ENCODE results near the gene ADCY4.

The ADCY4 gene

GRCh38 chr14:24339284-24340151, 4.6 kb upstream of the ADCY4 start, which contains the start of gene RIPK3:
RIPK3 (minus strand) TSS chr14:24339991; CDS start chr14:24339826, 165 bp downstream.
- peak within 1 kb of the TSS; percentile 36 for H3K27ac ChIP-seq (replicated peaks)
- peak within 1 kb of the TSS; percentile 46 for H3K4me3 ChIP-seq (replicated peaks; ENCODE audit: insufficient read depth, low read length)
- peak in 1 of 2 experiments; percentile 70 for DNase-seq (ENCODE audit: low read depth in 1 of 2, low spot score in 1 of 2)
- TF ChIP-seq REST (IDR thresholded peaks at IDR 0.05; ENCODE audit: insufficient replicate concordance, low read depth), result no peak
- TF ChIP-seq CTCF (IDR thresholded peaks at IDR 0.05; ENCODE audit: insufficient read depth, low read length), result no peak
- TF ChIP-seq SPI1 (IDR thresholded peaks at IDR 0.05; ENCODE audit: borderline replicate concordance, low read depth), result no peak
- TF ChIP-seq POLR2AphosphoS5 (IDR thresholded peaks at IDR 0.05; ENCODE audit: low read depth), result no peak
- TF ChIP-seq GABPA (IDR thresholded peaks at IDR 0.05; ENCODE audit: low read depth), result no peak
- H3K27me3 ChIP-seq (ENCODE audit: insufficient read depth, poor library complexity, severe bottlenecking), result peaks cover 6% of the 10 kb centered on the region

- H3K27me3 ChIP-seq (ENCODE audit: insufficient read depth, poor library complexity, severe bottlenecking), result peaks cover 8% of the 10 kb centered on the region
- H3K27ac ChIP-seq (replicated peaks), result no peak overlapping the region
- no peak for TF ChIP-seq SPI1 (IDR thresholded peaks at IDR 0.05; ENCODE audit: borderline replicate concordance, low read depth)
- no peak for TF ChIP-seq REST (IDR thresholded peaks at IDR 0.05; ENCODE audit: insufficient replicate concordance, low read depth)
- no peak for TF ChIP-seq CTCF (IDR thresholded peaks at IDR 0.05; ENCODE audit: insufficient read depth, low read length)
- TF ChIP-seq GABPA (IDR thresholded peaks at IDR 0.05; ENCODE audit: low read depth), result no peak
- TF ChIP-seq POLR2AphosphoS5 (IDR thresholded peaks at IDR 0.05; ENCODE audit: low read depth), result no peak
- peak overlapping the region; percentile 46 for H3K4me3 ChIP-seq (replicated peaks; ENCODE audit: insufficient read depth, low read length)
- DNase-seq (ENCODE audit: low read depth in 1 of 2, low spot score in 1 of 2), result no peak
These were observed 4.0 kb upstream of the ADCY4 start for GRCh38 chr14:24338843-24339242.

- DNase-seq (ENCODE audit: low read depth in 1 of 2, low spot score in 1 of 2), result no peak
- TF ChIP-seq POLR2AphosphoS5 (IDR thresholded peaks at IDR 0.05; ENCODE audit: low read depth) (no peak), GABPA (IDR thresholded peaks at IDR 0.05; ENCODE audit: low read depth) (no peak), SPI1 (IDR thresholded peaks at IDR 0.05; ENCODE audit: borderline replicate concordance, low read depth) (no peak), REST (IDR thresholded peaks at IDR 0.05; ENCODE audit: insufficient replicate concordance, low read depth) (no peak), CTCF (IDR thresholded peaks at IDR 0.05; ENCODE audit: insufficient read depth, low read length) (no peak)
- Histone ChIP-seq H3K4me3 (replicated peaks; ENCODE audit: insufficient read depth, low read length) (no peak overlapping the region), H3K27ac (replicated peaks) (no peak overlapping the region), H3K27me3 (ENCODE audit: insufficient read depth, poor library complexity, severe bottlenecking) (peaks cover 8% of the 10 kb centered on the region)
These were observed 2.9 kb upstream of the ADCY4 start for GRCh38 chr14:24337824-24338175.

All from HL-60 (cell line).